Peyer's patch (tissue), 4 donors: ENCODE data around the gene PGS1. TPM values are rescaled to one million over a fixed set of nuclear protein-coding genes. Genes with fewer than 3 reads are reported as not detected.
"Not testable (repeated sequence)": the region's sequence is repeated elsewhere in the genome, so short reads cannot be mapped to it uniquely, and the experiment has no call there.

Experiments
- DNase-seq, 3 donors: peaks; one replicate each; pipeline ENCODE4 v3.0.0-alpha.2; 2017 to 2019
- H3K27ac ChIP-seq, 4 donors: fragments of 200-600 bp; sonication (generic); one replicate each; pipeline ENCODE4 v1.5.1; 2016 to 2019
- H3K27me3 ChIP-seq, 2 donors: fragments of 200-600 bp; sonication (generic); one replicate each; pipeline ENCODE4 v1.5.1; 2019
- H3K36me3 ChIP-seq, 3 donors: fragments of 200-600 bp; sonication (generic); one replicate each; pipeline ENCODE4 v1.5.1; 2016 to 2019
- H3K4me1 ChIP-seq, 4 donors: fragments of 200-600 bp; sonication (generic); one replicate each; pipeline ENCODE4 v1.5.1; 2016 to 2019
- H3K4me3 ChIP-seq, 4 donors: fragments of 200-600 bp; sonication (generic); 1 replicate in 3 of 4; 2 replicates in 1 of 4; pipeline ENCODE4 v1.5.1; 2016 to 2019; ENCODE audit warnings: mild to moderate bottlenecking in 1 of 4
- H3K9me3 ChIP-seq, 4 donors: fragments of 200-600 bp; sonication (generic); one replicate each; pipeline ENCODE4 v1.5.1; 2016 to 2019; ENCODE audit warnings: mild to moderate bottlenecking in 1 of 4
- CTCF ChIP-seq, 6 experiments: fragments of 450-650 bp in 4 of 6; fragments of 200-600 bp in 2 of 6; sonication (generic) in 1 of 6; IDR thresholded peaks; one replicate each; pipeline ENCODE4 v1.5.1; 2017 to 2019; ENCODE audit warnings: antibody characterized with exemption in 6 of 6, mild to moderate bottlenecking in 3 of 6, moderate library complexity in 1 of 6
- POLR2A ChIP-seq, 2 donors: fragments of 450-650 bp; IDR thresholded peaks; one replicate each; pipeline ENCODE4 v1.5.1; 2017; ENCODE audit warnings: antibody characterized with exemption in 2 of 2, mild to moderate bottlenecking in 2 of 2, moderate library complexity in 2 of 2
- total RNA-seq, 4 donors: library from RNA; depleted of rRNA; stranded (reverse); fragments of >200 nt; gene quantifications; one replicate each; pipeline ENCODE4 v1.1.0, GENCODE V29; 2016

The PGS1 gene
- total RNA-seq, 4 donors from 2014 or later = 32.4 to 149 (median 116) TPM

- Histone ChIP-seq H3K27me3 (no peaks in the 10 kb centered on the region), H3K4me3 (no peak overlapping the region), H3K9me3 (no peaks in the 10 kb centered on the region), H3K36me3 (no peaks in the 10 kb centered on the region), H3K27ac (no peak overlapping the region), H3K4me1 (no peaks in the 10 kb centered on the region)
- TF ChIP-seq CTCF (IDR thresholded peaks at IDR 0.05) (no peak), POLR2A (IDR thresholded peaks at IDR 0.05) (no peak)
- no peak for DNase-seq
These were observed 83.3 kb downstream of the PGS1 start for GRCh38 chr17:78461799-78462053.

DNA sequence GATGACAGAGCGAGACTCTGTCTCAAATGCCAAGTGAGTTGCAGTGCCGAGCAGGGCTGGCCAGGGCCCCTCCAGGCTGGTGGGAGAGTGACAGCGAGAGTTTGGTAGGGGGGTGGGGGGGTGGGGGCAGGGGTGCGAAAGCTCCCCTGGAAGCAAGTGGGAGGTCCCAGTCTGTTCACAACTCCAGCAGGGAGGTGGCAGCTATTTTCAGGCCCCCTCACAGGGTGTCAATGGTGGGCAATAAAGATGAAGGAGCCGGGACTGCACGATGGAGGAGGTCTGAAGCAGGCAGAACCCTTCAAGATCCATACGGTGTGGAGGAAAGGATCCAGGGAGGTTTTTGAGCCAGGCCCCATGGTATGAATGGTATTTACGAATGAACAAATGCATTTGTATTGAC is 83.7 kb downstream of the PGS1 start:
- no peaks in the 10 kb centered on the region for H3K9me3 ChIP-seq
- no peaks in the 10 kb centered on the region for H3K36me3 ChIP-seq
- H3K4me3 ChIP-seq = no peak overlapping the region
- TF ChIP-seq POLR2A (IDR thresholded peaks at IDR 0.05) = no peak
- no peak for TF ChIP-seq CTCF (IDR thresholded peaks at IDR 0.05)
- H3K27me3 ChIP-seq = no peaks in the 10 kb centered on the region
- no peak overlapping the region for H3K27ac ChIP-seq
- DNase-seq = no peak
- no peaks in the 10 kb centered on the region for H3K4me1 ChIP-seq

GRCh38 chr17:78466109-78466785 is 87.8 kb downstream of the PGS1 start:
- H3K4me1 ChIP-seq, H3K9me3 ChIP-seq, H3K27me3 ChIP-seq: not testable (repeated sequence)

DNA sequence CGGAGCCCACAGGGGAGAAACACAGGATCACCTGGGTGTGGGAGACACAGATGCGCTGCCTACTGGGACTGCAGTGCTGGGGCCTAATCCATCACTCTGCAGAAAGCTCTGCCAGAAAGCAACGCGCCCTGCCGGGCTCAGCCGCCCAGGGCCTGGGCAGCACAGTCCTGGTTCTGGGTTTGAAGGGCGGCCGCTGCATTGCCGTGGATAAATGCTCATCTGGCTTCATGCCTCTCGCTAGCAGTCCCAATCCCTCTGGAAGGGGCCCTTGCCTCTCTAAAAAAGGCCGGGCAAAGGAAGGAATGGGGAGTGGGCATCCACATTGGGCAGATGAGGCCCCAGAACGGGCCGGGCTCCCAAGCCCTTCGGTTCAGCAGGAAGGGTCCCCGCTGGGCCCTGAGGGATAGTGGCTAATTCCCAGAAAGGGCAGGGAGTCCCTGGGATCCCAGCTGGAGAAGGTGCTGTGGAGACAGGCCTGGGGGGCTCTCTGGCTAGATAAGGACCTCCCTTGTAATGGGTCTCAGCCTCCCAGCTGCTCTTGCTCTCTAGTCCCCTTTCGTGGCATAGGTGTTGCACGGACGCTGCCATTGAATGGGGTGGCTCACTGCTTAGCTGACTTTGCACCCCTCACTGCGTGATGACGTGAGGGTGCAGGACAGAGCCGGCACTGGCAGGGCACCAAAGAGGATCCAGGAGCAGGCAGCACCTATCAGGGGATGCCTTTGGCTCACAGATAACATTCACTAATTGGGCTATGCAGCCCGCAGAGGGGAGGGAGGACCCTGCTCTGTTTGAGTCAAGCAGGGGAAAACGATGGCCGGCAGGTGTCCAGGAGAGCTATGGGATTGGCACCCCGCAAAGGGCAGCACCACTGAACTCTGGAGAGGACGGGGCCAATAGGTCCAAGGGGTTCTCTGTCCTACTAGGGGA is 88.6 kb downstream of the PGS1 start:
- no peak for DNase-seq
- no peaks in the 10 kb centered on the region for H3K9me3 ChIP-seq
- H3K36me3 ChIP-seq = no peaks in the 10 kb centered on the region
- no peaks in the 10 kb centered on the region for H3K4me1 ChIP-seq
- TF ChIP-seq CTCF (IDR thresholded peaks at IDR 0.05) (no peak), POLR2A (IDR thresholded peaks at IDR 0.05) (no peak)
- no peak overlapping the region for H3K27ac ChIP-seq
- no peaks in the 10 kb centered on the region for H3K27me3 ChIP-seq
- H3K4me3 ChIP-seq = no peak overlapping the region

More at GRCh38 chr17:78466109-78466785, 87.8 kb downstream of the PGS1 start:
- not testable (repeated sequence) for DNase-seq, H3K27ac ChIP-seq, H3K4me3 ChIP-seq, H3K36me3 ChIP-seq

- Histone ChIP-seq H3K27ac (no peak overlapping the region), H3K4me3 (no peak overlapping the region), H3K9me3 (no peaks in the 10 kb centered on the region), H3K27me3 (no peaks in the 10 kb centered on the region), H3K4me1 (no peaks in the 10 kb centered on the region), H3K36me3 (no peaks in the 10 kb centered on the region)
- no peak for TF ChIP-seq POLR2A (IDR thresholded peaks at IDR 0.05)
- no peak for TF ChIP-seq CTCF (IDR thresholded peaks at IDR 0.05)
- DNase-seq = no peak
These were observed 89.9 kb downstream of the PGS1 start for GRCh38 chr17:78468366-78468765.

DNA sequence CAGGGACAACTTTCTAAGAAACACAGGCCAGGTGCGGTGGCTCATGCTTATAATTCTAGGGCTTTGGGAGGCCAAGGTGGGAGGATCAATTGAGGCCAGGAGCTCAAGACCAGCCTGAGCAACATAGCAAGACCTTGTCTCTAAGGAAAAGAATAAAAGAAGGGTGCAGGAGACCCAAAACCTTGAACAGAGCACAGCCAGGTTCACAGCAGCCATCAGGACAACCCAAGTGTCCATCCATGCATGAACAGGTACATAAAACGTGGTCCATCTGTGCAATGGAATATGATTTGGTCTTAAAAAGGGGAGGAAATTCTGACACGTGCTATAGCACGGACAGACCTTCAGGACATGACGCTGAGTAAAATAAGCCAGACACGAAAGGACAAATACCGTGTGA is 91.0 kb downstream of the PGS1 start:
- no peak for TF ChIP-seq POLR2A (IDR thresholded peaks at IDR 0.05)
- no peak for TF ChIP-seq CTCF (IDR thresholded peaks at IDR 0.05)
- Histone ChIP-seq H3K27ac (no peak overlapping the region), H3K4me3 (no peak overlapping the region), H3K36me3 (no peaks in the 10 kb centered on the region), H3K27me3 (no peaks in the 10 kb centered on the region), H3K4me1 (no peaks in the 10 kb centered on the region), H3K9me3 (no peaks in the 10 kb centered on the region)
- DNase-seq = no peak
